Dermis microvascular lymphatic vessel endothelial cell (primary cell): ENCODE data around the gene HNMT. TPM values are rescaled to one million over a fixed set of nuclear protein-coding genes. Genes with fewer than 3 reads are reported as not detected.
"Not testable (repeated sequence)": the region's sequence is repeated elsewhere in the genome, so short reads cannot be mapped to it uniquely, and the experiment has no call there.

Source experiments
- DNase-seq, 2 donors: peaks; one replicate each; pipeline versions ENCODE4 v3.0.0 to v3.0.0-alpha.2; 2010; ENCODE audit warnings: low read depth in 2 of 2
- total RNA-seq: library from RNA; depleted of rRNA; stranded (reverse); fragments of >200 nt; gene quantifications from 2 replicates; pipeline ENCODE4 v1.2.1, GENCODE V29; 2014

HNMT gene
- 3.0 and 3.9 TPM in 2 replicates for total RNA-seq

DNA sequence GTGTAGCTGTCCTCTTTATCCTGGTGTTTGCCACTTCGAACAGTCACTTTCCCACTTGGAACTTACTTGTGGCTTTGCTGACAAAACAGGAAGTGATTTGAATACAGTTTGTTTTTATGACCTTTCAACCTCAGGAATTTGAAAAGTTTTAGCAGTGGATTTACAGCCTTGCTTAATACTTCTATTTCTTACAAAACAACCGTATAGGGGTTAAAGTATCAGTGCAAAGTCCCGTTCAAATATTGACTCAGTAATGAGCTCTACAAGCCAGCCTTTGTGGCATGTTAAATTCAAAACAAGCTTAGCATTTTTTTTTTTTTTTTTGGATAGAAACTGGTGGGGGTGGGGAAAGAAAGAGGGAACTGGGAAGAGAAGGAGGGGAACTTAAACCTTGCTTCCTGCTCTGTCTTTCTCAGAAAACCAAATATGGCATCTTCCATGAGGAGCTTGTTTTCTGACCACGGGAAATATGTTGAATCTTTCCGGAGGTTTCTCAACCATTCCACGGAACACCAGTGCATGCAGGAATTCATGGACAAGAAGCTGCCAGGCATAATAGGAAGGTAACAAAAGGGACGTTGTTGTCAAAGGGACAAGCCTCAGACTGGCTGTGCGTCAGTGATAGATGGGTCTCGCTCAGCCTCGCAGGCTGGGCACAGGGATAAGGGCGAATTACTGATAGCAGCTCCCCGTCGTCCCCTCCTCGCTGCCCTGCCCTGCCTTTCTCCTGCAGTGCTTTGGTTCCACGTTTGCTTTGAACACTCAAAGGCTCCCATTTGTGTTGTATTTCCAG lies at the start of gene HNMT:
HNMT (plus strand) TSS at position 408 of the 793 bp plus-strand sequence; CDS start at position 427, 19 bp downstream.
- peak; percentile 36 to 68 for DNase-seq

DNA sequence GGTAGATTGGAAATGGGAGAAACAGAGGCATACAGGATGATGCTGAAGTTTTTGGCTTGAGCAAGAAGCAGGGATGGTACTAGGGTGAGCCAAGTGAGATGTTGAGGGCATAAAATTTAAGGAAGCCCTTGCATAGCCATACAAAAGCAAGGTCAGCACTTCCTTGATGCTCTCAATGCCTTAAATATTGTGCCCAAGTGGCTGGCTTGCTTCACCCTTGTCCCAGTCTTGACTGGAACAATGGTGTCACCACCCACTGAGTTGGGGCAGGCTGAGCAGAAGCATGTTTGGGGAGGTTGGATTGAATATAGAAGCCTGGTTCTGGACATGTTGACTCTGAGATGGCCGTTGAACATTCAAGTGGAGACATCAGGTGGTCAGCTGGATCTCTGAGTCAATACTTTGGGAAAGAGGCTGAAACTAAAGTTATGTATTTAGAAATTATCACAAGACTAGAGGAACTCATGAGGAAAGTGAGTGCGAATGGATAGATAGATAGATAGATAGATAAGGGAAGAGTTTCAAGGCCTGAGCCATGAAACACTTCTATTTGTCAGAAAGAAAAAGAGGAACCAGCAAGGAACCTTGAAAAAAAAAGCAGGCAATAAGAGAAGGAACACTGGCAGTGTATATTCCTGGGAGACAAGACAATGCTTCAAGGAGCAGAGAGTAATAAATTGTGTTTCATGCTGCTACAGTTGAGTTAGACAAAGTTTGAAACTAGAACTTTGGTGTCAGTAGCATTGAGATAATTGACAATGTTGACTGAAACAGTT lies 43.0 kb upstream of the HNMT start:
- no peak for DNase-seq

DNA sequence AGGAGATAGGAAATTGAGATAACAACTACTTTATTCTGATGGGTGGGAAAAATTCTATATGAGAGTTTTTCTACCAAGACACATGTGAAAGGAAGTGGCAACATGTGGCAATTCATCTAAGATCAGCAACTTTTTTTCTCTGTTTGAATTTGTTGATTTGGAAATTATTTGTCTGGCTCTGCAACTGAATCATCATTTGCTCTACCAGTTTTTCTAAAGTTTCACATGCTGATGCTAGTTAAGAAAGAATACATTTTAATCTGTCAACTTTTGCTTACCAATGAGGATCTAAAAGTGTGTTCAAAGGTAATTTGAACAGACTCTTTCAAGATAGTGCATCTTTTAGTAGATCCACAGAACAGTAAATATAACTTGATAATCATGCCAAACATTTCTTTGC lies 42.1 kb upstream of the HNMT start:
- not testable (repeated sequence) for DNase-seq

DNA sequence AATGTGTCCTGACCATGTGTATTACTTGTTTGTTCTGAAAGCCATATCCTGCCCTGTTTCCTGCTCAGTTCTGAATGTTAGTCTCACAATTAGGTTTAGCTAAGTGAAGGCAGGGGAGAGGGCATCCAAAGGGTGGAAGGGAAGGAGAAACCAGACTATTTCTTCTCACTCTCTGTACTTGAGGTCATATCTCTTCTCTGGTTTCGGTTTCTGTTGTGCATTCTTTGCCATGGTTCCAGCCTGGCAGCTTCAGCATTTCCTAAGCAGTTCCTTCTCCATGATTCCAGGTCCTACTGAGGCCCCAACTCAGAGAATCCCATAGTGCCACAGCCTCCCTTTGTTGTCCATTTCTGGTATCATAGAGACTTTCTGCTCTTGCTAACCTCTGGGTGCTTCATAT lies 40.3 kb upstream of the HNMT start:
- DNase-seq: peak in 1 of 2 donors; percentile 13

DNA sequence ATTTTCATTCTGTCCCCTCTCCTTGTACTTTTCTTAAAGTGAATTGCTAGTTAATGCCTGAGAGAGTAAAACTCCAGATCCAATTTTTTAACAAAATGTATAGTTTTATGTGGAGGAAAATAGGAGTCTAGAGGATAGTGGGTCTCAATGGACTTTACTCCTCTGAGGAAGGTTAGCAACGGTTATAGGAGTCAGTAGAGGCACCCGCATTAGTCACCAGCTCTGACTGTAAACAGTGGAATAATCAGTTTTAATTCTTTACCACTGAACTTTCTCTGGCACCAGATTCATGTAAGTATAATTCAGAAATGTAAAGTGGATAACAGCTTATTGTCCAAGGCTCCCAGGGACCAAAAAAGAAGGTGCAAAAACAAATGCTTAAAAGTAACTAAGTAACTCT lies 38.7 kb upstream of the HNMT start:
- DNase-seq: no peak

DNA sequence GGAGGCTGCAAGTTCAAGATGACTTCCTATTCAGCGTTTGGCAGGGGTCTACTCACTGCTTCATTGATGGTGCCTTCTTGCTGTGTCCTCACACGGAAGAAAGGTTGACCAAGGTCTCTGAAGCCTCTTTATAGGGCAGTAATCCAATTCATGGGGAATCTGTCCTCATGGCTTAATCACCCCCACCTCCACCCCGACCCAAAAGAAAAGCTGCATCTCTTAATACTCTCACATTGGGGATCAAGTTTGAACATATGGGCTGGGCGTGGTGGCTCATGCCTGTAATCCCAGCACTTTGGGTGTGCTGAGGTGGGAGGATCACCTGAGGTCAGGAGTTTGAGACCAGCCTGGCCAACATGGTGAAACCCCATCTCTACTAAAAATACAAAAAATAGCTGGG lies 36.4 kb upstream of the HNMT start:
- no peak for DNase-seq

DNA sequence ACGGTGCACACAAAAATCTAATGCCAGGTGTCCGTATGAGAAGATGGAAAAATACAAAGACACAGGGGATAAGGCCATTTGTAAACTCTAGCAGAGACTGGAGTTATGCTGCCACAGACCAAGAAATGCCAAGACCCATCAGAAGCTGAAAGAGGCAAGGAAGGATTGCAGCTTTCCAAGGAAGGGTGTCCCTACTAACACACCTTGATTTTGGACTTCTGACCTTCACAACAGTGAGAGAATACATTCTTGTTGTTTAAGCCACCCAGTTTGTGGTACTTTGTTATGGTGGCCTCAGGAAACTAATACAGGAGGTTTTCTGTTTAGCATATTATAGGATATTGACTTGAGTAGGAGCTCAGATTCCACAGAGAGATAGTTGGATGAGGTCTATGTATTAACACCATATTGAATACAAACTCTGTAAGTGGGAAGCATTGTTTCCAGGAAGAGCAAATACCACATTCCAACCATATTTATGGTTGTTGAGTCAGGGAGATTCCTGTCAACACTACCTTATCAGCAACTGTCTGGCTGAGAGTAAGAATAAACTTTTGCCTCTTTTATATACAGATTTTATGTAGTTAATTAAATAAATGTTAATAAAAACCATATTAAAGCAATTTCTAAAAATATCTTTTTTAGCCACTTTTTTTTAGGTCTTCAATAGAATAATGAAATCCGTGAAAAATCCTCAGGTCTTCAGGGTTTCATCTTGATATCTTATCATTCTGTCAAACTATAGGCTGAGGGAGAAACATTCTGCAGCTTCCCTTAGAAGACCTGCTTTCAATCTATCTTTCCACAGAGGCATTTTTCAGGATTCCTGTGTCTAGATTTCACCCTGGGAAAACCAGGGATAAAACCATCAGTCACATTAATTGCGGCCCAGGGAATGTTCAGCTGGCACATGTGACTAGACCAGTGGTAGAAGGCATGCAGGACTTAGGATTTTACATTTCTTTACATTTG lies 35.4 kb upstream of the HNMT start:
- DNase-seq: peak; percentile 43 to 44

DNA sequence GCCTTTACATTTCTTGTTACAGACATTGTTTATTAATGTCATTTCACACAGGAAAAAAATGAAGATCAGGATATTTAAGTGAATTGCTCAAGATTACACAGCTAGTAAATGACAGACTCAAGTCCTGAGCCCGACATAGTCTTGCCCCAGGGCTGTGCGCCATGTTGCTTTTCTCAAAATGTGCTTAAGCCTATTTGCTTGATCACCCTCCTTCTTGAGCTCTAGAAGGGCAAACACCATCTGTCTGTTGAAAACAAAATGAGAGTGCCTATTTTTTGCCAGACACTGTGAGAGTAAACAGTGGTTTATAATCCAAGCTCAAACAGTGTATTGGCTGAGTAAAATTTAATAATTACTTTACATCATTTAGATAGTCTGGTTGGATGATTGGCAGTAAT lies 34.8 kb upstream of the HNMT start:
- DNase-seq: no peak

DNA sequence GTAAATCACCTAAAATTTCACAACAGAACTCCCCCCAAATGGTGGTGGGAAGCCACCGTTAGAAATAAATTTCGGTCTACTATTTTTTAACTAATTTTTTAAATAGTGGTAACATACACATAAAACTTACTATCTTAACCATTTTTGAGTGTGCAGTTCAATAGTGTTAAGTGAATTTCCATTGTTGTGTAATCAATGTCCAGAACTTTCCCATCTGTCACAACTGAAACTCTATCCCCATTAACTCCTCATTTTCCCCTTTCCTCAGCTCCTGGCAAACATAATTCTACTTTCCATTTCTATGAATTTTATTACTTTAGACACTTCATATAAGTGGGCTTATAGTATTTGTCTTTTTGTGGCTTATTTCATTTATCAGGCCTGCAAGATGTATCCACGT lies 34.1 kb upstream of the HNMT start:
- no peak for DNase-seq

DNA sequence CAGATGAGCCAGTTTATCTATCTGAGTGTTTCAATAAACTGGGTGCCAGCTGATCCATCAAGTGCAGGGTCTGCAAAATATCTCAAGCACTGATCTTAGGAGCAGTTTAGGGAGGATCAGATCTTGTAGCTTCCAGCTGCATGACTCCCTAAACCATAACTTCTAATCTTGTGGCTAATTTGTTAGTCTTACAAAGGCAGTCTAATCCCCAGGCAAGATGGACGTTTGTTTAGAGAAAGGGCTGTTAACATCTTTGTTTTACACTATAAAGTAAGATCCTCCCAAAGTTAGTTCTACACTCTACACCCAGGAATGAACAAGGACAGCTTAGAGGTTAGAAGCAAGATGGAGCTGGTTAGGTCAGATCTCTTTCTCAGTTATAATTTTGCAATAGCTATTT lies 28.7 kb upstream of the HNMT start:
- DNase-seq: no peak

DNA sequence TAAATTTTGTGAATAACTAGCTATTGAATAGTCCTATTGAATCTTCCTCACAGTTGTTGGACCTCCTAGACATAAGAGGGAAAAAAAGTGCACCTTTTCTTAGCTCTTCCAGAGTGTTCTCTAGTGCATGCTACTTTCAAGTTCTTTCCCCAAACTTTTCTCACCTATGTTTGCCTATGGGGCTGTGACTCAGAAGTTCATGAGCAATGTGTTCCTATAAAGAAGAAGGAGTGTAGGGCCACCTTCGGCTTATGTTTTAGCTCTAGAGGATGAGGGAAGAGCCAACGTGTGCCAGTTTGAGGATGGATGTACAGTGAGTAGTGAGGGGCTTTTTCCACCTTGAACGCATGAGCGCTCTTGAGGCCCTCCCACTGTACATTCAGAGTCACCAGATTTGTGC lies 27.0 kb upstream of the HNMT start:
- DNase-seq: no peak

DNA sequence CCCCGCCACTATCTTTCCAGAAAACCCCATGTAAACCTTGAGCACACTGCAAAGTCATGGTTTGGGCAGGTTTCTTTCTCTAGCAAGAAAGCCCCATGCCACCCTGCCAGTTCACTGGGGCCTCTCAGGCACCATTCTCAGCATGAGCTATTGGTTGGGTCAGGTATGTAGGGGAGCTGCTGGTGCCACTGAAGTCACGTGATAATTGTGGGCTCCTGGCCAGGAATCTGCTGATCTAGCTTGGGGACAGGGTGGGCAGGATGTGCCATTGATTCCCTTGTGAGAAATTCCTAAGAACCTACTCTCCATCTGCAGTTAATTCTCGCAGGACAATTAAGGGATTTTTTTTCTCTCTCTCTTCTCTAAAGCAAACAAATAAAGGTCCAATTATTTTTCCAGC lies 26.5 kb upstream of the HNMT start:
- no peak for DNase-seq

DNA sequence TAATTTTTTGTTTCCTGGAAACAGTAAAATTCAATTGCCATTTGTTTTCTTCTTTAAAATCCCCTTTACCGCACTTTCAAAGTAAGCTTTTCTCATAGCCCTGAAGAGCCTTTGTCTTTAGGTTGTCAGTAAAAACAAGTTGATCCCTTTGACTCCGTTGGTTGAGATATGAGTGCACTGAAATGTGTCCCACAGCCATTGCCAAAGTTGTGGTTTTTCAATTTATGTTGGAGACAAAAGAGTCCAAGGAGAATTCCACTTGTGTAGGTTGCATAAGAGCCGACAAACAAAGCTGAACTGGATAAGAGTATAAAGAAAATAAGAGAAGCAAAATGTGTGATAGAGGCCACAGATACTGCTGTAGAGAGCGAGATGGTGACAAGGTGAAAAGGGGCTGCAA lies 26.1 kb upstream of the HNMT start:
- no peak for DNase-seq

DNA sequence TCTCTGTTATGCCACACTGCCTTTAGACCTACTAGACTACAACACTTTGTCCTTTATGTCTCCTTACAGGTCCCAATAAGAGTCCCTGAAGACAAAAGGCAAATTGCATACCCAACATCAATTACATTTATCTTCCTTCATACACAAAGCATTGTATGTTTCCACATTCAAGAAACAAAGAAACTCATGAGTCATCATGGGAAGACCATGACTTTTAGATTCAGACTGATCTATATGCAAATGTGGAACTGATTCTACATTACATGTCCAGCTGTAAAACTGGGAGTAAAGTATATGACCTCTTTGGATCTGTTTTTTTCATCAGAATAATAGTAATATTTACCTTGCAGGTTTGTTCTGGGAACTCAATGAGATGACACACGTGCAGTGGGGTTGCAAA lies 25.2 kb upstream of the HNMT start:
- no peak for DNase-seq

DNA sequence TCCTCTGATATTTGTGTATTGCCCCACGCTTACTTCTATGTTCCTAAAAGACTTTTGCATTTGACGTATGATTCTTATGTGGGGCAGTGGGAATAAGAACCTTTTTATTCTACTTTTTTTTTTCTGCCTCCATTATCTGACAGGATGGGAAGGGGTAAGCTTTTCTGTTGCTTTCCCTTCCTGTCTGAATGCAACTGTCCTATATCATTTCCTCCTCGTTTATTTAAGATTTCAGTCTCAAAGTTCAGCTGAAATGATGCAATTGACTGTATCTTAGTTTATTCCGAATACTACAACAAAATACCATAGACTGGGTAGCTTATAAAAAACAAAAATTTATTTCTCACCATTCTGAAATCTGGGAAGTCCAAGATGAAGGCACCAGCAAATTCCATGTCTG lies 24.1 kb upstream of the HNMT start:
- DNase-seq: no peak

DNA sequence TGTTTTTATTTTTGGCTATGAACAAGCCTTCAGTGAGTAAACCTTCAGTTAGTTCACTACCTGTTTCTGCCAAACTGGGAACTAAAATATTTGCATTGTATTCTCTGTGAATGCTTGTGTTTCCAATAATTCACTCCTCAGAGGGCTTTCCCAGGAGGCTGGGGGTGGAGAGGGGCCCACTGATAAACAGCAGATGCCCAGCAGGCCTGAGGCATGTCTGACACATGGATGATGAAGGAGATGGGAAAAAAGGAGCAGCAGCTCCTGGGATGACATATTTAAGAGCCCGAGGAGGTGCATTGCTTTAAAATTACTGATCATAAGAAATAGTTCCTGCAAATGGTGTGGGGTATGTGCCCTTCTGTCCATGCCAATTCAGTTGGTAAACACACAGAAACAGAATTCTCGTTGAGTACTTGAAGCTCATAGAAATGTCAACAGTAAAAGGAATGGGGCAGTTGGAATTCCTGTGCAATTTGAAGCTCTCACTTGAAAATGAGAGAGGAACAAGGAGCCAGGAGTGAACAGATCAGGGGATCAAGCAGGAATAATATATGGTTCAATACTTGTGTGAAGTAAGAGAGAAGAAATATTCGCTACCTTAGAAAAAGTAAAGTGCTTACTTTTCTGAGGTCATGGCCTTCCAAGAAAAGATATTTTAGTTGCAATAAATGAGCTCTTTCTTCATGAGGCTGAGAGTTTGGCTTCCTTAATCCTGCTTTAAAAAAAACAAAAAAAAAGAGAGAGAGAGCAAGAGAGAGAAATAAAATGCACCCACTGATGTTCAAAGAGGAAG lies 22.0 kb upstream of the HNMT start:
- no peak for DNase-seq

DNA sequence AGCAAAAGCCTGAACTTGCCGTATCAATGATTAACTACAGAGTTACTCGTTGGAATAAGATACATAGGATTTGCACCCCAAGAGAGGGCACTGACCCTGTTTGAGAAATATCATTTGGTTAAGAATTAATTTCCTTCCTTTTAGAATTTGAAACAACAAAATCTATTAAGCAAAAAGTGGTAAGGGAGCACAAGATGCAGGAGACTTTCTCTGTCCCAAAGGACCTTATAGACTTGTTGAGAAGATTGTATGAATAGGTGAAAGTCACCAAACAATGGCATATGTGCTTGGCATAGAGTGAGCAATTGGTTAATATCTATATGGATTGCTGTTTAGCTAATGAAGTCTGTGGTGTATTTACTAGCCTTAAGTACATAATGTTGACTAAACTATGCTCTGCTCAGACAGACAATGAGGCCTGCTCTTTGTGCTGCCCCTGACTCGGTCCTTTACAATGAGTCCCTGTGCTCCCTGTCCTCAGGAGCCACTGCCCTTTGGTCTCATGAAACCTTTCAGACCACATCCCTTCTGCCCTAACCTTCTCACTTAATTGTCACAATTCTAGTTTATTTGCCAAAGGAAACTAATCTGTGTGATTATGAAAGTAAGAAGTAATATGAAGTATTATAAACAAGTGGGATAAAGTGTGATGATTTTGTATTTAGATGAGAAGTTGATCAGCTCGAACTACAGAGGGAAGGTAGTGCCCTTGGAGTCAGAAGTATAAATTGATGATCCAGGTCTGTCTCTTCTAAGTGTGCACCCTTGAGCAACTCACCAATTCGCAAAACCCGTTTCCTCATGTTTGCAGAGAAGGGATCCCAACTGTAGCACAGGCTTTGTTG lies 21.2 kb upstream of the HNMT start:
- no peak for DNase-seq

DNA sequence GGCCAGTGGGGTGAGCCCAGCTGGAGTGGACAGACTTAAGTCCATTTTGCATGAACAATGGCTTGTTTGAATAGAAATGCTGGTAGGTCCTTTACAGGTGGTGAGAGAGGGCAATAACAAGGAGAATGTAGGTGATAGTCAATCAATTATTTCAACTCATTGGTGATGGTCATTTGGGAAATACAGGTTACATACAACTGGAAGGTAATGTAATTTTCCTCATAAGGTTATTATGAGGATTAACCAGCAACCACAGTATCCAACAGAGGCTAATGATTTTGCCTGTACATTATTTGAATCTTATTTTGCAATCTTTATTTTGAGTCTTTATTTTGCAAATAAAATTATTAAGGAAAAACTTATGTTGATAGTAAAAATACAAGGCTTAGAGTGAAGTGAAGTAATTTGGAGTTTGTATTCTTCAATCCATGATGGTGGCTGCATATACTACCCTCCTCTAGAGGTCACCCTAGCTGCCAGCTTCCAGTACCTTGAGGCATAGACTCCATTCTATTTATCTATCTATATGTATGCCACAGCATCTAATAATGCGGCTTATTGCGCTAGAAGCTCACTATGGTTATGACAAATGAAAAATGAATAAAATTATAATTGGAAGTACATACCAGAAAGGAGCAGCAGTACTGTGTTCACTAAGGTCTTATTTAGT lies 20.5 kb upstream of the HNMT start:
- no peak for DNase-seq

DNA sequence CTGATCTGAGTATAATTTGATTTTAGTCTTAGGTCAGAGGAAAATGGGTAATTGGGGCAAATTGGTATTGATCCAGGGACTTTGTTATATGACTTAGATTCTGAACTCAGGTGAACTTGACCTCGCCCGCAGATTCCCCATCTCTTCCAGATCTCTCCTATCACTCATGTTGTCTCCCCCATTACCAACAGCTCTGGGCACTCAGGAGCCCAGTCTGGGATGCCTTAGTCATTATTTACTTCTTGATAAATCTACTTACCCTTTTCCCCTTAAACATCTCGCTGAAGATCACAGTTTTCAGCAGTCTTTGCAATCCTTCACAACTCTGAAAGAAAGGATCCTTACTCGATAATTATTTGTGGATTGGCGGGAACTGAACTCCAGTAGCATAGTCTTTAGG lies 19.6 kb upstream of the HNMT start:
- no peak for DNase-seq

DNA sequence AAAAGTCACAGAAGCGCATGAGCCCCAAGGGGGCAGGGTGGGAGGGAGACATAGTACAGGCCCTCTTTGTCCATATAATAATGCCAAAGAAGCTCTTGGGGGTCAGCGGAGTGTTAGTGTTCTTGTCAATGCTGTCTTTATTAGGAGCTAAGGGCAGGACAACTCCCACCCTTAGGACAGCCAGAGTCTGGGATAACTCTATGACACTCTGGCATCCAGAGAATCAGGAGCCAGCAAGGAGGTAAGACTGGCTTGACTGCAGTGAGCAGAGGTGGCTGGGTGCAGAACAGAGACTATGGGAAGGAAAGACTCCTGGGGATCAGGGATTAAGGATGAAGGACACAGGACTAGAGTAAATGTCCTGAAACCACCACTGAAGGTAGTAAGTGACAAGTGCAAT lies 19.0 kb upstream of the HNMT start:
- no peak for DNase-seq
